Pancreas (tissue), 10 donors: ENCODE data around the gene SMIM7. TPM values are rescaled to one million over a fixed set of nuclear protein-coding genes. Genes with fewer than 3 reads are reported as not detected.

Source experiments
- ATAC-seq, 4 donors: fragments of 200-7000 bp; cut with Tn5 transposase; one replicate each; pipeline versions ENCODE4 v1.8.0 to v1.9.1; 2020; ENCODE audit warnings: mild to moderate bottlenecking in 4 of 4, moderate library complexity in 4 of 4
- DNase-seq, 6 donors: peaks; one replicate each; pipeline ENCODE4 v3.0.0-alpha.2; 2020
- FAIRE-seq: peaks from 2 replicates; lab custom pipeline; 2012; peaks lifted over from hg19 to GRCh38; lab: Jason Lieb, UNC
- H3K27ac ChIP-seq, 4 donors: fragments of 200-600 bp; sonication (generic); 1 replicate in 3 of 4; 2 replicates in 1 of 4; pipeline versions ENCODE4 v1.5.0 to v1.8.0; 2020
- H3K27me3 ChIP-seq, 4 donors: fragments of 200-600 bp; one replicate each; pipeline ENCODE4 v1.8.0; 2021
- H3K36me3 ChIP-seq, 3 donors: fragments of 200-600 bp; sonication (generic) in 1 of 3; one replicate each; pipeline versions ENCODE4 v1.5.0 to v1.8.0; 2020 to 2021
- H3K4me1 ChIP-seq, 3 donors: fragments of 200-600 bp; one replicate each; pipeline ENCODE4 v1.8.0; 2021
- H3K4me3 ChIP-seq, 4 donors: fragments of 200-600 bp; sonication (generic) in 2 of 4; one replicate each; pipeline versions ENCODE4 v1.5.0 to v1.8.0; 2020 to 2021
- H3K9me3 ChIP-seq, 4 donors: fragments of 200-600 bp; one replicate each; pipeline ENCODE4 v1.8.0; 2021
- WGBS, 2 donors: extraction: QIAGEN DNeasy Blood & Tissue Kit; methylation state at CpG; one replicate each; pipeline ENCODE4 v1.1.7; 2013; 5-methylcytosine and 5-hydroxymethylcytosine counted together
- intact Hi-C, 3 donors: fragments of 100-400 bp; cut with DNase I; formaldehyde crosslinking; loops; one replicate each; pipeline versions ENCODE4 v1.11.1 to v1.14.2; 2022
- polyA plus RNA-seq, 2 donors: library from polyadenylated mRNA; stranded (reverse); fragments of 200-250 nt; gene quantifications; one replicate each; pipeline ENCODE4 v1.2.3, GENCODE V29; 2013
- total RNA-seq, 6 donors: library from RNA; stranded (reverse); fragmentation: NEBNext Ultra II Directional in 4 of 6; extraction: Animal tissue kit (Norgen Biotek cat#: 25700) in 4 of 6; gene quantifications; one replicate each; pipeline versions ENCODE4 v1.2.1 to v1.2.4, GENCODE V29; 2021 to 2023
- TF ChIP-seq, protein P1 (sequence below), 4 donors: fragments of 200-600 bp; sonication (generic) in 3 of 4; IDR thresholded peaks; one replicate each; pipeline versions ENCODE4 v1.5.0 to v1.8.0; 2021; ENCODE audit warnings: antibody characterized with exemption in 4 of 4
- donor health status: healthy with polysubstance abuse.
- donor health status: DM: no; HTN: no; CAD: no; lungs with moderate emphysema.
- donor health status: DM: no; HTN: no; CAD: no.
- donor health status: control.
- donor health status: control.
- donor health status: Bipolar disorder and iron deficiency.
- donor health status: DM: yes; HTN: yes; CAD: no.
- donor health status: DM: no; HTN: no; CAD: no.
- donor health status: DM: no; HTN: no; CAD: no.
- donor health status: DM: yes; HTN: yes; CAD: no.

The SMIM7 gene
- total and polyA plus RNA-seq, 8 donors, result 34.1 to 77.8 (median 44.6) TPM

DNA sequence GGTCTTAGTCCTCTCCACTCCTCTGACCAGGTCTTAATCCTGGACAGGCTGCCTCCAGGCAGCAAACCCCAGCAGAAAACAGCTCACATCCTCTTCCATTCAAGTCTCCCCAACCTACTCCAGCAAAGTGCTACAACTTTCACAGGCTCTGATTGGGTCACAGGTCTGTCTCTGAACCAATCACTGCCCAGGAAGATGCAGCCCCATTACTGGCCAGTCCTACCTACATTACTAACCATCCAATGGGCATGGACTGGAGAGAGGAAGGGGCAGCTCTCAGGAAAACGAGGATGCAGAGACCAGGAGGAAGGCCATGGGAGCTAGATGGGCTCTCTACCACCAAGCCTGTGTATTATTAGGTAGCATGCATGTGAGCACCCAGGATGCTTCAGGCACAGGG is 44.1 kb downstream of the SMIM7 start:
- intact Hi-C loops, result no loop called here
- Histone ChIP-seq H3K9me3 (no peaks in the 10 kb centered on the region), H3K27me3 (no peaks in the 10 kb centered on the region), H3K4me1 (peaks cover 0 to 18% (median 13%) of the 10 kb centered on the region in 3 donors), H3K4me3 (no peak overlapping the region), H3K36me3 (no peaks in the 10 kb centered on the region), H3K27ac (no peak overlapping the region)
- WGBS, 2 donors, result 38 to 50% methylated on average over 1 of the region's 1 CpG
- DNase-seq, result no peak
- no peak for ATAC-seq
- FAIRE-seq, result no peak
- TF ChIP-seq, protein P1, sequence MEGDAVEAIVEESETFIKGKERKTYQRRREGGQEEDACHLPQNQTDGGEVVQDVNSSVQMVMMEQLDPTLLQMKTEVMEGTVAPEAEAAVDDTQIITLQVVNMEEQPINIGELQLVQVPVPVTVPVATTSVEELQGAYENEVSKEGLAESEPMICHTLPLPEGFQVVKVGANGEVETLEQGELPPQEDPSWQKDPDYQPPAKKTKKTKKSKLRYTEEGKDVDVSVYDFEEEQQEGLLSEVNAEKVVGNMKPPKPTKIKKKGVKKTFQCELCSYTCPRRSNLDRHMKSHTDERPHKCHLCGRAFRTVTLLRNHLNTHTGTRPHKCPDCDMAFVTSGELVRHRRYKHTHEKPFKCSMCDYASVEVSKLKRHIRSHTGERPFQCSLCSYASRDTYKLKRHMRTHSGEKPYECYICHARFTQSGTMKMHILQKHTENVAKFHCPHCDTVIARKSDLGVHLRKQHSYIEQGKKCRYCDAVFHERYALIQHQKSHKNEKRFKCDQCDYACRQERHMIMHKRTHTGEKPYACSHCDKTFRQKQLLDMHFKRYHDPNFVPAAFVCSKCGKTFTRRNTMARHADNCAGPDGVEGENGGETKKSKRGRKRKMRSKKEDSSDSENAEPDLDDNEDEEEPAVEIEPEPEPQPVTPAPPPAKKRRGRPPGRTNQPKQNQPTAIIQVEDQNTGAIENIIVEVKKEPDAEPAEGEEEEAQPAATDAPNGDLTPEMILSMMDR (IDR thresholded peaks at IDR 0.05), result no peak

GRCh38 chr19:16614941-16615340 is 45.0 kb downstream of the SMIM7 start:
- no peak for DNase-seq
- Histone ChIP-seq H3K27ac (no peak overlapping the region), H3K4me3 (no peak overlapping the region), H3K9me3 (no peaks in the 10 kb centered on the region), H3K4me1 (peaks cover 0 to 15% (median 7%) of the 10 kb centered on the region in 3 donors), H3K27me3 (no peaks in the 10 kb centered on the region), H3K36me3 (no peaks in the 10 kb centered on the region)
- 30 to 38% methylated on average over 2 of the region's 2 CpGs for WGBS, 2 donors
- no peak for ATAC-seq
- TF ChIP-seq, protein P1 (IDR thresholded peaks at IDR 0.05), result no peak
- no peak for FAIRE-seq
- intact Hi-C loops, result no loop called here

- TF ChIP-seq, protein P1 (IDR thresholded peaks at IDR 0.05), result no peak
- intact Hi-C loops, result no loop called here
- no peak for FAIRE-seq
- 82 to 86% methylated on average over 2 of the region's 2 CpGs for WGBS, 2 donors
- Histone ChIP-seq H3K27ac (no peak overlapping the region), H3K27me3 (no peaks in the 10 kb centered on the region), H3K4me3 (no peak overlapping the region), H3K36me3 (no peaks in the 10 kb centered on the region), H3K9me3 (no peaks in the 10 kb centered on the region), H3K4me1 (peaks cover 0 to 15% (median 2%) of the 10 kb centered on the region in 3 donors)
- no peak for ATAC-seq
- DNase-seq, result no peak
Observed at GRCh38 chr19:16613841-16614240, 46.1 kb downstream of the SMIM7 start.

DNA sequence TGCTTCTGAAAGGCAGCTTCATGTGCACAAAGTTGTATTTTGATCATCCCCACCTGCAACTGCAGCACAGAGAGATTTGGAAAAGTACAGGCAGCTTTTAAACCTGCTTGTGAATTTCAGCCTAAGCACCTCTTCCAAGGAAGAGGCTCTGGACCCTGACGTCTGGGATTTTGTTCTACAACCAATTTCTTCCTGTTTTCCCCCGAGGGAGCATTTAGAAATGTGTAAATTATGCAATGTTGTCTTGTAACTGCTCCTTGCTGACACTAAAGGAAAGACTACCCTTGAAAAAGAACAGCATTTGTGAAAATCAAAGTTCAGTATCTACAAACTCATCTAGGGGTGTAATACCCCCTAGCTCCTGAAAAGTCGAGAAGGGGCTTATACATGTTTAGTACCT is 47.3 kb downstream of the SMIM7 start:
- no peaks in the 10 kb centered on the region for H3K36me3 ChIP-seq
- DNase-seq (no peak), ATAC-seq (no peak), FAIRE-seq (no peak)
- TF ChIP-seq, protein P1 (IDR thresholded peaks at IDR 0.05), result no peak
- H3K4me1 ChIP-seq, result peaks cover 10 to 27% (median 14%) of the 10 kb centered on the region in 3 donors
- 35 to 46% methylated on average over 3 of the region's 3 CpGs for WGBS, 2 donors
- peak overlapping the region in 2 of 4 donors; percentile 0 to 23 for H3K27ac ChIP-seq
- no peaks in the 10 kb centered on the region for H3K9me3 ChIP-seq
- intact Hi-C loops, result no loop called here
- H3K4me3 ChIP-seq, result no peak overlapping the region
- H3K27me3 ChIP-seq, result no peaks in the 10 kb centered on the region

DNA sequence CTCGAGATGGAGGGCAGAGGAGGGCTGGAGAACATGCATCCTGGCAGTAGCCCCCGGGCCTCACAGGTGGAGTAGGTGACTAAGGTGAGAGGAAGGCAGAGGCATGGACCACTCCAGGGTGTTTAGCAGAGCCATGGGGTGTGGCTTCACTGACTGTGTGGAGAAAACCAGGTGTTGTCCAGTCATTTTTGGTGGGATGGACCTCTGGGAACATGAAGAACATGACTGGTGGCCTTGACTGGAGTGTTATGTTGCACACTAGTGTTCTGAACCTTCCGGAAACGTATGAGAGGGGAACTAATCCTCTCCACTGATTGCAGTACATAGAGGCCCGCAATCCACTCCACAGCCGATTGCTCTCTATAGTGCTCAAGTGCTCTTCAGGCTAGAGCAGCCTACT is 48.8 kb downstream of the SMIM7 start:
- Histone ChIP-seq H3K4me1 (peaks cover 10 to 28% (median 15%) of the 10 kb centered on the region in 3 donors), H3K27me3 (no peaks in the 10 kb centered on the region), H3K27ac (no peak overlapping the region), H3K9me3 (no peaks in the 10 kb centered on the region), H3K36me3 (no peaks in the 10 kb centered on the region), H3K4me3 (no peak overlapping the region)
- intact Hi-C loops, result no loop called here
- FAIRE-seq (no peak), DNase-seq (no peak), ATAC-seq (no peak)
- TF ChIP-seq, protein P1 (IDR thresholded peaks at IDR 0.05), result no peak
- WGBS, 2 donors, result 87 to 91% methylated on average over 6 of the region's 6 CpGs
